ENCODE results near the gene MAP3K15.

- no peak for TF ChIP-seq EZH2phosphoT487 (IDR thresholded peaks at IDR 0.05; ENCODE audit: insufficient read depth, low read depth)
- no peak for TF ChIP-seq EZH2 (IDR thresholded peaks at IDR 0.05; ENCODE audit: insufficient read depth, poor library complexity, severe bottlenecking)
These were observed 48.4 kb upstream of the MAP3K15 start for GRCh38 chrX:19563746-19564145.

Measured in GM23248 (cell line).